AG04449 (cell line): ENCODE measurements around the gene GPR150.

Experiments used
- CTCF ChIA-PET: fragments of 350-600 bp; formaldehyde crosslinking; extraction: SDS; loops from one replicate; lab custom pipeline; 2021; ENCODE audit warnings: antibody characterized with exemption; lab: Yijun Ruan, JAX
- POLR2A ChIA-PET: fragments of 400-600, 350-600 bp; formaldehyde crosslinking; extraction: SDS; loops from one replicate; lab custom pipeline; 2020; ENCODE audit warnings: antibody characterized with exemption, inconsistent platforms; lab: Yijun Ruan, JAX
- DNase-seq: peaks from one replicate; pipeline ENCODE4 v3.0.0-alpha.2; 2010; ENCODE audit warnings: low read depth, low spot score
- H3K4me3 ChIP-seq: 2 replicates; pipeline ENCODE4 v1.5.1; 2011; ENCODE audit warnings: low read depth, mild to moderate bottlenecking, control low read depth, low read length
- TF ChIP-seq, protein P1 (sequence below): IDR thresholded peaks from one replicate; pipeline ENCODE4 v1.5.1; 2011; ENCODE audit warnings: mild to moderate bottlenecking, moderate library complexity, low read length, control low read depth, inconsistent platforms; ENCODE audit not compliant: insufficient read depth; ENCODE audit errors: missing control alignments

GPR150 gene

DNA sequence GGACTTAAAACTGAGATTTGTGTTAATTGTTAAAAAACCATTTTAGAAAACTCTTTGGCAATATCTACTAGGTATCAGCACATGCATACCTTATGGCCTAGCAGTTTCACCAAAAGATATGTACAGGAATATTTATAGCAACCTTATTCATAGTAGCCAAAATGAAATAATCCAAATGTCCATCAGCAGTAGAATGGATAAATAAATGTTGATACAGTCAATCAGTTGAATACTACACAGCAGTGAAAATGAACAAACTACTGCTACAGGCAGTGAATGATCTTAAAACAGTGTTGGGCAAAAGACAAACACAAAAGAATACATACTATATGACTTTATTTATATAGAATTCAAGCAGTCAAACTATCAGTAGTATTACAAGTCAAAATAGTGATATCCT lies 43.1 kb downstream of the GPR150 start:
- no peak for DNase-seq
- TF ChIP-seq, protein P1, sequence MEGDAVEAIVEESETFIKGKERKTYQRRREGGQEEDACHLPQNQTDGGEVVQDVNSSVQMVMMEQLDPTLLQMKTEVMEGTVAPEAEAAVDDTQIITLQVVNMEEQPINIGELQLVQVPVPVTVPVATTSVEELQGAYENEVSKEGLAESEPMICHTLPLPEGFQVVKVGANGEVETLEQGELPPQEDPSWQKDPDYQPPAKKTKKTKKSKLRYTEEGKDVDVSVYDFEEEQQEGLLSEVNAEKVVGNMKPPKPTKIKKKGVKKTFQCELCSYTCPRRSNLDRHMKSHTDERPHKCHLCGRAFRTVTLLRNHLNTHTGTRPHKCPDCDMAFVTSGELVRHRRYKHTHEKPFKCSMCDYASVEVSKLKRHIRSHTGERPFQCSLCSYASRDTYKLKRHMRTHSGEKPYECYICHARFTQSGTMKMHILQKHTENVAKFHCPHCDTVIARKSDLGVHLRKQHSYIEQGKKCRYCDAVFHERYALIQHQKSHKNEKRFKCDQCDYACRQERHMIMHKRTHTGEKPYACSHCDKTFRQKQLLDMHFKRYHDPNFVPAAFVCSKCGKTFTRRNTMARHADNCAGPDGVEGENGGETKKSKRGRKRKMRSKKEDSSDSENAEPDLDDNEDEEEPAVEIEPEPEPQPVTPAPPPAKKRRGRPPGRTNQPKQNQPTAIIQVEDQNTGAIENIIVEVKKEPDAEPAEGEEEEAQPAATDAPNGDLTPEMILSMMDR: no peak
- ChIA-PET POLR2A (no interaction called here), CTCF (interaction anchor here (1.3 to 7.7 kb wide), 16 partner anchors 8 to 186 kb away, joined by 3 to 92 read pairs (median 16); partner anchors contain the start of gene RHOBTB3)
- H3K4me3 ChIP-seq: no peak overlapping the region

DNA sequence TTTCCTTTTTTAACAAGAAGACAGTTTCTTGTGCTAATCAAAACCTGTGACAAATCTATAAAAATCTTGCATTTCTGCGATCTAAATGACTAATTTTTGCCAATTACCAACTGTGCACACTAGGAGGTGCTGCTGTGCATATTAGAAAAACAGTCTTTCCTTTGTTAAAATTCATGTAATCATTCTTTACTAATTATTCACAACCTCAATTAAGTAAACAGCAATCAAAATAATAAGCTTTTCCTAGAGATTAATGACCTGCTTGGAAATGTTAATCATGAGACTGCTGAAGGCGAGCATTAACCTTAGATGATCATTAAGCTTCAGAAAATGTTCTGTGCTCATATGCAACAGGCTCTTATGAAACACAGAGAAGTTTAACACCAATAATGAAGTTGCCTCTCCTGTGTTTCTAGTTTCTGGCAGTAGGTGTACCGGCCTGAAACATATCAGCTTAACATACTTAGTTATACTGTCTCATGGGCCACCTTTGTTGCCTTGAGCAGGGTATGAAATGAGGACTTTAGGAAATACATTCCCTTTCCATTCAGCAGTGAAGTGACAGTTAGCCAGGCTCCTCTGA lies 44.4 kb downstream of the GPR150 start:
- TF ChIP-seq, protein P1: peak; percentile 59
- no peak for DNase-seq
- POLR2A ChIA-PET: no interaction called here
- CTCF ChIA-PET: interaction anchor here (0.7 to 7.7 kb wide), 58 partner anchors 10 to 193 kb away, joined by 3 to 92 read pairs (median 5); partner anchors contain the start of genes RFESD, RHOBTB3 and SPATA9
- no peak overlapping the region for H3K4me3 ChIP-seq

DNA sequence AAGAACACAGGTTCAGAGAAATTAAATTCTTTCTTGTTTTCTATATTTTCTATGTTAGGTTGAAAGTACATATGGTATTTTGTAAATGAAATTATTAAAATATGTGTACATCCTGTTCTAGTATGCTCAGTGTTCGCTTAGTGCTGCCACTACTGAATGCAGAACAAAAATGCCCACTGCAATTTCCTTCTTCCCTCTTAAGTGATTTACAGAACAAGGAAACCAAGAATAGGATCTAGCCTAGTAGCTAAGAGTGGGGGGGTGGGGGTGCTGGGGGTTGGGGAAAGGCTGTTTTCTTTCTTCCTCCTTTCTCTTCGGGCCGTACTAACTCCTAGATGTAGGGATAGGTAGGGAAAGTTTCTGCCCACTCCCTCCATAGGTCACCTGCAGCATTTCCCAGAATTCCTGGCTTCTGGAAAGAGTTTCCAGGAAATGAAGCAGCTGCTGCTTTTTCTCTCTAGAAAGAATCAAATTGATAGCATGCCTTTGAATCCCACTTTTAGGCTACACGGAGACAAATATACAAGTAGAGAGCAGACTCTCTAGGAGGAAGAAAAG lies 47.3 kb downstream of the GPR150 start:
- CTCF ChIA-PET: interaction anchor here (1.0 to 7.7 kb wide), 9 partner anchors 8 to 182 kb away, joined by 3 to 92 read pairs (median 7); partner anchors contain the start of gene RFESD
- POLR2A ChIA-PET: no interaction called here
- TF ChIP-seq, protein P1: no peak

DNA sequence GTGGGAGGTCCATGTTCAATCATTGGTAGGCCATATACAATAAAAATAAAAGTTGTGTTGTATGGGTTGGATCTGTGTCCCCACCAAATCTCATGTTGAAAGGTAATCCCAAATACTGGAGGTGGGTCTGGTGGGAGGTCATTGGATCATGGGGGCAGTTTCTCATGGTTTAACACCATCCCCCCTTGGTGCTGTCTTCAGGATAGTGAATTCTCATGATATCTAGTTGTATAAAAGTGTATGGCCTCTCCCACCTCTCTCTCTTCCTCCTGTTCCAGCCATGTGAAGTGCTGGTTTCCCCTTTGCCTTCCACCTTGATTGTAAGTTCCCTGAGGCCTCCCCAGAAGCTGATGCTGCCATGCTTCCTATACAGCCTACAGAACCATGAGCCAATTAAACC lies 47.8 kb downstream of the GPR150 start:
- TF ChIP-seq, protein P1: no peak
- ChIA-PET POLR2A (no interaction called here), CTCF (interaction anchor here (1.2 to 7.7 kb wide), 7 partner anchors 9 to 181 kb away, joined by 3 to 92 read pairs (median 7); partner anchors contain the start of gene RFESD)
- no peak overlapping the region for H3K4me3 ChIP-seq
- DNase-seq: no peak

More for the DNA sequence above, 47.3 kb downstream of the GPR150 start:
- no peak overlapping the region for H3K4me3 ChIP-seq
- DNase-seq: no peak

DNA sequence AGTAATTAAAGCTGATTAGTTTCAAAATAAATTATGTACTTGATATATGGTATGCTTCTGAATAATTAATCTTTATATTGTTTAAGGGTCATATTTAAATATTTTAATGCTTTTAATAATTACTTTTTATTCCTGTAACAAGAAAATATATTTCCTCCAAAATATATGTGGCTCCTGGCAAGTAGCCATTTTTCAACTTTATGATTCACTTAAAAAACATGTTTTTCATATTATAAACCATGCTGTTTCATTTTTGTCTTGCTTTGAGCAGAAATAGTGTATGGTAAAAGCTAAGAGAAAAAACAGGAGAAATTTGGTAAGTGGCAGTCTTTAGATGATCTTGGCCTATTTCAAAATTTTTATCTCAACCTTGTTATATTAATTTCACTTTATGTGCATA lies 48.3 kb downstream of the GPR150 start:
- H3K4me3 ChIP-seq: no peak overlapping the region
- POLR2A ChIA-PET: no interaction called here
- no peak for DNase-seq
- CTCF ChIA-PET: interaction anchor here (1.2 to 7.7 kb wide), 9 partner anchors 9 to 181 kb away, joined by 3 to 92 read pairs (median 4); partner anchors contain the start of gene RFESD
- TF ChIP-seq, protein P1: no peak

DNA sequence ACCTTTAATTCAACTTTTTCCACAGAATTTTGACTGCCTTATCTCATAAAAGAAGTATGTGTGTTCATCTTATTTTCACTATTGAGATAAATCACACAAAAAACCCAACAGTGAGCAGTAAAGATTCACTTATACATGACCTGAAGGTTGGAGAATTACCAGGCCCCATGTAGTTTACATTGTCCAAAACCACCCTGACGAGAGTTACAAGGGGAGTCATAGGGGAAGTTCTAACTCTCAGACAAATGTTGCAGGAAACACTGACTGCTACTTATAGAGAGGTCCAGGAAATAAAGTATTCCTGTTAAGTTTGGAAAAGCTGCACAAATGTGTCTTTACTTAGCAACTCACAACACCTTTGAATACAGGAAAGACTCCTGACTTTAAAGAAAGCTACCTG lies 48.8 kb downstream of the GPR150 start:
- CTCF ChIA-PET: interaction anchor here (0.7 to 7.7 kb wide), 8 partner anchors 16 to 180 kb away, joined by 3 to 92 read pairs (median 4); partner anchors contain the start of gene RFESD
- POLR2A ChIA-PET: no interaction called here
- no peak overlapping the region for H3K4me3 ChIP-seq
- DNase-seq: no peak
- TF ChIP-seq, protein P1: no peak
